H1 (cell line): ENCODE results near the gene WDR76.

Experiments
- CHD2 ChIP-seq: IDR thresholded peaks from 2 replicates; pipeline ENCODE4 v1.6.1; 2012; ENCODE audit warnings: low read length, improper control_type of control experiment
- EGR1 ChIP-seq: IDR thresholded peaks from 2 replicates; pipeline ENCODE4 v1.6.1; 2011; ENCODE audit warnings: low read depth, low read length, borderline replicate concordance
- EP300 ChIP-seq, 2 experiments: IDR thresholded peaks; 1 replicate in 1 of 2; 2 replicates in 1 of 2; pipeline ENCODE4 v1.6.1; 2011 to 2012; ENCODE audit warnings: low read depth in 2 of 2, low read length in 2 of 2, mild to moderate bottlenecking in 2 of 2, borderline replicate concordance in 1 of 2, inconsistent platforms in 1 of 2, moderate library complexity in 1 of 2
- JUN ChIP-seq: IDR thresholded peaks from 2 replicates; pipeline ENCODE4 v1.6.1; 2011; ENCODE audit warnings: low read depth, mild to moderate bottlenecking, improper control_type of control experiment, low read length
- JUND ChIP-seq: IDR thresholded peaks from 2 replicates; pipeline ENCODE4 v1.6.1; 2011; ENCODE audit warnings: mild to moderate bottlenecking, improper control_type of control experiment, low read length
- POLR2AphosphoS5 ChIP-seq: IDR thresholded peaks from 2 replicates; pipeline ENCODE4 v1.6.1; 2011; ENCODE audit warnings: low read depth, low read length
- RAD21 ChIP-seq, 2 experiments: IDR thresholded peaks in 1 of 2; conservative IDR thresholded peaks in 1 of 2; 2 replicates each; pipeline ENCODE4 v1.6.1; 2011; ENCODE audit warnings: low read depth in 2 of 2, low read length in 2 of 2, improper control_type of control experiment in 1 of 2, inconsistent platforms in 1 of 2, mild to moderate bottlenecking in 1 of 2, moderate library complexity in 1 of 2
- SP2 ChIP-seq: IDR thresholded peaks from 2 replicates; pipeline ENCODE4 v1.6.1; 2012; ENCODE audit warnings: mild to moderate bottlenecking, low read length, inconsistent platforms
- SP4 ChIP-seq: IDR thresholded peaks from 2 replicates; pipeline ENCODE4 v1.6.1; 2012; ENCODE audit warnings: low read length, inconsistent platforms
- TEAD4 ChIP-seq: IDR thresholded peaks from 2 replicates; pipeline ENCODE4 v1.6.1; 2012; ENCODE audit warnings: low read depth, low read length, inconsistent platforms, mixed read lengths
- TF ChIP-seq, protein P1 (sequence below), 3 experiments: IDR thresholded peaks; 1 replicate in 2 of 3; 2 replicates in 1 of 3; pipeline versions ENCODE4 v1.5.1 to v1.6.1; 2011; ENCODE audit warnings: low read length in 3 of 3, mild to moderate bottlenecking in 3 of 3, inconsistent platforms in 2 of 3, low read depth in 1 of 3, moderate library complexity in 1 of 3; ENCODE audit not compliant: insufficient read depth in 1 of 3; ENCODE audit errors: control extremely low read depth in 1 of 3
- TF ChIP-seq, protein P2 (sequence below): fragments of 300-600 bp; sonication (generic); IDR thresholded peaks from 2 replicates; pipeline ENCODE4 v1.7.1; 2012; ENCODE audit warnings: low read length, moderate library complexity, mild to moderate bottlenecking, inconsistent platforms; ENCODE audit not compliant: insufficient replicate concordance

DNA sequence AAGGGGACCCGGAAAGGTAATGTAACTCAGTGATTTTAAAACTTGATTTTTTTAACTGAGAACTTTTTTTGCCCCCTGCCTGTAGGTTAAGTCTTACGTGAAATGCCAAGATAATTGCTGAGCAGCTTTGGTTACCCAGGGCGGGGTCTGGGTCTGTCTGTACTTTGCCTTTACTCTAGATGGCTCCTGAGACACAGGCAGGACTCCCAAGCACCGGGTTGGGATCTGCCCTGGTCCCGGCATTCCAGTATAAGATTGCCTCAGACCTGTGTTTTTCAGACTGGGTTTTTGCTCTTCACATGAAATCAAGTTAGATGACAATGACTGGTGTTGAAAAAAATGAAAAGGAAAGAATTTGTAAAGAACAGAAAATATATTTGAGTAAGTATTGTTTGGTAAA lies 40.3 kb downstream of the WDR76 start:
- no peak for TF ChIP-seq CHD2
- TF ChIP-seq EP300 (IDR thresholded peaks at IDR 0.05; ENCODE audit: borderline replicate concordance in 1 of 2, low read depth in 2 of 2, low read length in 2 of 2) = no peak
- TF ChIP-seq, protein P1, sequence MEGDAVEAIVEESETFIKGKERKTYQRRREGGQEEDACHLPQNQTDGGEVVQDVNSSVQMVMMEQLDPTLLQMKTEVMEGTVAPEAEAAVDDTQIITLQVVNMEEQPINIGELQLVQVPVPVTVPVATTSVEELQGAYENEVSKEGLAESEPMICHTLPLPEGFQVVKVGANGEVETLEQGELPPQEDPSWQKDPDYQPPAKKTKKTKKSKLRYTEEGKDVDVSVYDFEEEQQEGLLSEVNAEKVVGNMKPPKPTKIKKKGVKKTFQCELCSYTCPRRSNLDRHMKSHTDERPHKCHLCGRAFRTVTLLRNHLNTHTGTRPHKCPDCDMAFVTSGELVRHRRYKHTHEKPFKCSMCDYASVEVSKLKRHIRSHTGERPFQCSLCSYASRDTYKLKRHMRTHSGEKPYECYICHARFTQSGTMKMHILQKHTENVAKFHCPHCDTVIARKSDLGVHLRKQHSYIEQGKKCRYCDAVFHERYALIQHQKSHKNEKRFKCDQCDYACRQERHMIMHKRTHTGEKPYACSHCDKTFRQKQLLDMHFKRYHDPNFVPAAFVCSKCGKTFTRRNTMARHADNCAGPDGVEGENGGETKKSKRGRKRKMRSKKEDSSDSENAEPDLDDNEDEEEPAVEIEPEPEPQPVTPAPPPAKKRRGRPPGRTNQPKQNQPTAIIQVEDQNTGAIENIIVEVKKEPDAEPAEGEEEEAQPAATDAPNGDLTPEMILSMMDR (IDR thresholded peaks at IDR 0.05; ENCODE audit: control extremely low read depth in 1 of 3, insufficient read depth in 1 of 3, low read depth in 1 of 3, low read length in 3 of 3) = no peak
- TF ChIP-seq EGR1 = no peak
- no peak for TF ChIP-seq SP2
- TF ChIP-seq, protein P2, sequence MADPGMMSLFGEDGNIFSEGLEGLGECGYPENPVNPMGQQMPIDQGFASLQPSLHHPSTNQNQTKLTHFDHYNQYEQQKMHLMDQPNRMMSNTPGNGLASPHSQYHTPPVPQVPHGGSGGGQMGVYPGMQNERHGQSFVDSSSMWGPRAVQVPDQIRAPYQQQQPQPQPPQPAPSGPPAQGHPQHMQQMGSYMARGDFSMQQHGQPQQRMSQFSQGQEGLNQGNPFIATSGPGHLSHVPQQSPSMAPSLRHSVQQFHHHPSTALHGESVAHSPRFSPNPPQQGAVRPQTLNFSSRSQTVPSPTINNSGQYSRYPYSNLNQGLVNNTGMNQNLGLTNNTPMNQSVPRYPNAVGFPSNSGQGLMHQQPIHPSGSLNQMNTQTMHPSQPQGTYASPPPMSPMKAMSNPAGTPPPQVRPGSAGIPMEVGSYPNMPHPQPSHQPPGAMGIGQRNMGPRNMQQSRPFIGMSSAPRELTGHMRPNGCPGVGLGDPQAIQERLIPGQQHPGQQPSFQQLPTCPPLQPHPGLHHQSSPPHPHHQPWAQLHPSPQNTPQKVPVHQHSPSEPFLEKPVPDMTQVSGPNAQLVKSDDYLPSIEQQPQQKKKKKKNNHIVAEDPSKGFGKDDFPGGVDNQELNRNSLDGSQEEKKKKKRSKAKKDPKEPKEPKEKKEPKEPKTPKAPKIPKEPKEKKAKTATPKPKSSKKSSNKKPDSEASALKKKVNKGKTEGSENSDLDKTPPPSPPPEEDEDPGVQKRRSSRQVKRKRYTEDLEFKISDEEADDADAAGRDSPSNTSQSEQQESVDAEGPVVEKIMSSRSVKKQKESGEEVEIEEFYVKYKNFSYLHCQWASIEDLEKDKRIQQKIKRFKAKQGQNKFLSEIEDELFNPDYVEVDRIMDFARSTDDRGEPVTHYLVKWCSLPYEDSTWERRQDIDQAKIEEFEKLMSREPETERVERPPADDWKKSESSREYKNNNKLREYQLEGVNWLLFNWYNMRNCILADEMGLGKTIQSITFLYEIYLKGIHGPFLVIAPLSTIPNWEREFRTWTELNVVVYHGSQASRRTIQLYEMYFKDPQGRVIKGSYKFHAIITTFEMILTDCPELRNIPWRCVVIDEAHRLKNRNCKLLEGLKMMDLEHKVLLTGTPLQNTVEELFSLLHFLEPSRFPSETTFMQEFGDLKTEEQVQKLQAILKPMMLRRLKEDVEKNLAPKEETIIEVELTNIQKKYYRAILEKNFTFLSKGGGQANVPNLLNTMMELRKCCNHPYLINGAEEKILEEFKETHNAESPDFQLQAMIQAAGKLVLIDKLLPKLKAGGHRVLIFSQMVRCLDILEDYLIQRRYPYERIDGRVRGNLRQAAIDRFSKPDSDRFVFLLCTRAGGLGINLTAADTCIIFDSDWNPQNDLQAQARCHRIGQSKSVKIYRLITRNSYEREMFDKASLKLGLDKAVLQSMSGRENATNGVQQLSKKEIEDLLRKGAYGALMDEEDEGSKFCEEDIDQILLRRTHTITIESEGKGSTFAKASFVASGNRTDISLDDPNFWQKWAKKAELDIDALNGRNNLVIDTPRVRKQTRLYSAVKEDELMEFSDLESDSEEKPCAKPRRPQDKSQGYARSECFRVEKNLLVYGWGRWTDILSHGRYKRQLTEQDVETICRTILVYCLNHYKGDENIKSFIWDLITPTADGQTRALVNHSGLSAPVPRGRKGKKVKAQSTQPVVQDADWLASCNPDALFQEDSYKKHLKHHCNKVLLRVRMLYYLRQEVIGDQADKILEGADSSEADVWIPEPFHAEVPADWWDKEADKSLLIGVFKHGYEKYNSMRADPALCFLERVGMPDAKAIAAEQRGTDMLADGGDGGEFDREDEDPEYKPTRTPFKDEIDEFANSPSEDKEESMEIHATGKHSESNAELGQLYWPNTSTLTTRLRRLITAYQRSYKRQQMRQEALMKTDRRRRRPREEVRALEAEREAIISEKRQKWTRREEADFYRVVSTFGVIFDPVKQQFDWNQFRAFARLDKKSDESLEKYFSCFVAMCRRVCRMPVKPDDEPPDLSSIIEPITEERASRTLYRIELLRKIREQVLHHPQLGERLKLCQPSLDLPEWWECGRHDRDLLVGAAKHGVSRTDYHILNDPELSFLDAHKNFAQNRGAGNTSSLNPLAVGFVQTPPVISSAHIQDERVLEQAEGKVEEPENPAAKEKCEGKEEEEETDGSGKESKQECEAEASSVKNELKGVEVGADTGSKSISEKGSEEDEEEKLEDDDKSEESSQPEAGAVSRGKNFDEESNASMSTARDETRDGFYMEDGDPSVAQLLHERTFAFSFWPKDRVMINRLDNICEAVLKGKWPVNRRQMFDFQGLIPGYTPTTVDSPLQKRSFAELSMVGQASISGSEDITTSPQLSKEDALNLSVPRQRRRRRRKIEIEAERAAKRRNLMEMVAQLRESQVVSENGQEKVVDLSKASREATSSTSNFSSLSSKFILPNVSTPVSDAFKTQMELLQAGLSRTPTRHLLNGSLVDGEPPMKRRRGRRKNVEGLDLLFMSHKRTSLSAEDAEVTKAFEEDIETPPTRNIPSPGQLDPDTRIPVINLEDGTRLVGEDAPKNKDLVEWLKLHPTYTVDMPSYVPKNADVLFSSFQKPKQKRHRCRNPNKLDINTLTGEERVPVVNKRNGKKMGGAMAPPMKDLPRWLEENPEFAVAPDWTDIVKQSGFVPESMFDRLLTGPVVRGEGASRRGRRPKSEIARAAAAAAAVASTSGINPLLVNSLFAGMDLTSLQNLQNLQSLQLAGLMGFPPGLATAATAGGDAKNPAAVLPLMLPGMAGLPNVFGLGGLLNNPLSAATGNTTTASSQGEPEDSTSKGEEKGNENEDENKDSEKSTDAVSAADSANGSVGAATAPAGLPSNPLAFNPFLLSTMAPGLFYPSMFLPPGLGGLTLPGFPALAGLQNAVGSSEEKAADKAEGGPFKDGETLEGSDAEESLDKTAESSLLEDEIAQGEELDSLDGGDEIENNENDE = no peak
- TF ChIP-seq TEAD4 = no peak
- TF ChIP-seq POLR2AphosphoS5 = no peak
- TF ChIP-seq JUND = no peak
- no peak; a peak in 1 of 4 replicates for TF ChIP-seq RAD21 (IDR thresholded peaks at IDR 0.05 in 1 of 2, conservative IDR thresholded peaks at IDR 0.05 in 1 of 2; ENCODE audit: low read depth in 2 of 2, low read length in 2 of 2)
- no peak for TF ChIP-seq JUN
- no peak for TF ChIP-seq SP4
